ENCODE measurements around the gene CYP3A7.

DNA sequence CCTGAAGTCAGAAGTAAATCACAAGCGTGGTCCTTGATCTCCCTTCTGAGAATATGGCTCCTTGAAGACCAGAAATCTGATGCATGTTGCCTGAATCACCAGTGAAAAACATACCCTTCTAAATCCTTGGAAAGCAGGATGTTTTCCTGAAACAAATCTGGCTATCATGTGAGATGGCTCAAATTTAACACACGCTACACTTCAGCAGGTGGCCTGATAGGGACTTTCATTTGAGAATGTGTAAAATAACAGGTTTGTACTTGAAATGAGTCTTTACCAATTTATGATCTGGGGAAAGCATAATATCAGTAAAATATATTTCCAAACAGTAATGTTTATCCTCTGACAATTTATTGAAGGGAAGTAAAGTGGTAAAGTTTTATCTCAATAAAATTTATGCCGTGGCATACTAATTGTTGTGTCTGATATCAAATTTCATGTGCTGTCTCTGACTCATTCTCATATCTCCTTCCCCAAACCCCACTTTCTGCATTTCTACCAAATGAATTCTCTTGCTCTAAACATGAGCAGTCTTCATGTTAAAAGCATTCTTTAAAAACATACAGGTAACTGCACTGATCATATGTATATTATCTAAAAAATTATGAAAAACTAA, 31.6 kb upstream of the CYP3A7 start:
- TF ChIP-seq POLR2A (IDR thresholded peaks at IDR 0.05; ENCODE audit: low read depth, low read length) (no peak), POLR2AphosphoS5 (IDR thresholded peaks at IDR 0.05; ENCODE audit: low read depth, low read length) (no peak)

Measured in GM12892 (cell line).